ENCODE measurements around the gene MUC20. TPM values are rescaled to one million over a fixed set of nuclear protein-coding genes. Genes with fewer than 3 reads are reported as not detected.
"Not testable (repeated sequence)": the region's sequence is repeated elsewhere in the genome, so short reads cannot be mapped to it uniquely, and the experiment has no call there.

Gene MUC20
- total RNA-seq, 1 donor from 2014 or later, result under 0.01 TPM

GRCh38 chr3:195729476-195730251 is 8.9 kb downstream of the MUC20 start:
- no peak for DNase-seq (ENCODE audit: low read depth in 2 of 2)

GRCh38 chr3:195731356-195731905 is 10.7 kb downstream of the MUC20 start:
- DNase-seq (ENCODE audit: low read depth in 2 of 2), result no peak

- DNase-seq (ENCODE audit: low read depth in 2 of 2), result peak in 1 of 2 donors; percentile 42
Observed at GRCh38 chr3:195732940-195733339, 12.2 kb downstream of the MUC20 start.

- DNase-seq (ENCODE audit: low read depth in 2 of 2), result no peak
Observed at GRCh38 chr3:195735036-195735695, 14.4 kb downstream of the MUC20 start.

- no peak for DNase-seq (ENCODE audit: low read depth in 2 of 2)
Observed at GRCh38 chr3:195736866-195737490, 16.2 kb downstream of the MUC20 start.

GRCh38 chr3:195737782-195738181 is 17.0 kb downstream of the MUC20 start:
- not testable (repeated sequence) for DNase-seq (ENCODE audit: low read depth in 2 of 2)

GRCh38 chr3:195738274-195739044 is 17.7 kb downstream of the MUC20 start:
- no peak for DNase-seq (ENCODE audit: low read depth in 2 of 2)

- no peak for DNase-seq (ENCODE audit: low read depth in 2 of 2)
Observed at GRCh38 chr3:195739561-195740111, 18.9 kb downstream of the MUC20 start.

- no peak for DNase-seq (ENCODE audit: low read depth in 2 of 2)
Observed at GRCh38 chr3:195744437-195744836, 23.7 kb downstream of the MUC20 start.

GRCh38 chr3:195746346-195746745 is 25.6 kb downstream of the MUC20 start:
- no peak for DNase-seq (ENCODE audit: low read depth in 2 of 2)

GRCh38 chr3:195746751-195747150 is 26.0 kb downstream of the MUC20 start:
- no peak for DNase-seq (ENCODE audit: low read depth in 2 of 2)

GRCh38 chr3:195748661-195749060 is 27.9 kb downstream of the MUC20 start:
- DNase-seq (ENCODE audit: low read depth in 2 of 2), result no peak

GRCh38 chr3:195749101-195749500 is 28.3 kb downstream of the MUC20 start:
- peak in 1 of 2 donors; percentile 52 for DNase-seq (ENCODE audit: low read depth in 2 of 2)

- DNase-seq (ENCODE audit: low read depth in 2 of 2), result no peak
Observed at GRCh38 chr3:195750797-195751520, 30.2 kb downstream of the MUC20 start.

- no peak for DNase-seq (ENCODE audit: low read depth in 2 of 2)
Observed at GRCh38 chr3:195751560-195751959, 30.8 kb downstream of the MUC20 start.

- DNase-seq (ENCODE audit: low read depth in 2 of 2), result no peak
Observed at GRCh38 chr3:195752066-195752465, 31.3 kb downstream of the MUC20 start.

GRCh38 chr3:195752546-195753331 is 32.0 kb downstream of the MUC20 start:
- DNase-seq (ENCODE audit: low read depth in 2 of 2), result no peak

- no peak for DNase-seq (ENCODE audit: low read depth in 2 of 2)
Observed at GRCh38 chr3:195753581-195753980, 32.8 kb downstream of the MUC20 start.

- DNase-seq (ENCODE audit: low read depth in 2 of 2), result no peak
Observed at GRCh38 chr3:195754141-195754540, 33.4 kb downstream of the MUC20 start.

- DNase-seq (ENCODE audit: low read depth in 2 of 2), result no peak
Observed at GRCh38 chr3:195754906-195755305, 34.1 kb downstream of the MUC20 start.
